H1 (cell line): Measurements from ENCODE around the gene ZNF622. TPM values are rescaled to one million over a fixed set of nuclear protein-coding genes. Genes with fewer than 3 reads are reported as not detected.
"Not testable (repeated sequence)": the region's sequence is repeated elsewhere in the genome, so short reads cannot be mapped to it uniquely, and the experiment has no call there.

Experiments used
- CTCF ChIA-PET: fragments of 300-600 bp; sonication (Branson Sonifier 250); formaldehyde crosslinking; loops from one replicate; lab custom pipeline; 2021; ENCODE audit not compliant: partially characterized antibody; lab: Charles Lee
- POLR2A ChIA-PET: fragments of 300-600 bp; sonication (Branson Sonifier 250); formaldehyde crosslinking; loops from one replicate; lab custom pipeline; 2021; ENCODE audit warnings: inconsistent platforms; ENCODE audit not compliant: partially characterized antibody; lab: Charles Lee
- DNase-seq, 2 experiments: peaks; one replicate each; pipeline versions ENCODE4 v3.0.0 to v3.0.0-alpha.2; 2010 to 2022; ENCODE audit warnings: low spot score in 2 of 2, low read depth in 1 of 2, mixed read lengths in 1 of 2
- FAIRE-seq: peaks from 2 replicates; lab custom pipeline; 2011; peaks lifted over from hg19 to GRCh38; lab: Jason Lieb, UNC
- H2AFZ ChIP-seq: 2 replicates; pipeline ENCODE4 v1.8.1; 2012; ENCODE audit warnings: low read length, inconsistent platforms
- H2AK5ac ChIP-seq: 2 replicates; pipeline ENCODE4 v1.6.1; 2013; ENCODE audit warnings: low read depth, low read length
- H2BK120ac ChIP-seq: replicated peaks from 2 replicates; pipeline ENCODE3; 2013; ENCODE audit warnings: low read depth, low read length, inconsistent platforms
- H2BK12ac ChIP-seq: 2 replicates; pipeline ENCODE4 v1.6.1; 2013; ENCODE audit warnings: low read depth, low read length
- H2BK15ac ChIP-seq: 2 replicates; pipeline ENCODE4 v1.6.1; 2013; ENCODE audit warnings: low read length
- H2BK20ac ChIP-seq: 2 replicates; pipeline ENCODE4 v1.6.1; 2013; ENCODE audit warnings: low read length
- H2BK5ac ChIP-seq: 2 replicates; pipeline ENCODE4 v1.6.1; 2013; ENCODE audit warnings: low read depth, low read length
- H3K14ac ChIP-seq: 2 replicates; pipeline ENCODE4 v1.6.1; 2013; ENCODE audit warnings: inconsistent platforms; ENCODE audit not compliant: insufficient read length
- H3K18ac ChIP-seq: 2 replicates; pipeline ENCODE4 v1.6.1; 2013; ENCODE audit warnings: low read length; ENCODE audit errors: extremely low read depth
- H3K23ac ChIP-seq: 2 replicates; pipeline ENCODE4 v1.6.1; 2013; ENCODE audit warnings: inconsistent platforms; ENCODE audit not compliant: insufficient read length
- H3K23me2 ChIP-seq: 2 replicates; pipeline ENCODE4 v1.6.1; 2013; ENCODE audit warnings: low read depth, low read length
- H3K27ac ChIP-seq: 2 replicates; pipeline ENCODE4 v1.6.1; 2011; ENCODE audit warnings: low read depth, low read length, inconsistent platforms
- H3K27me3 ChIP-seq, 4 experiments: replicated peaks in 1 of 4; 1 replicate in 1 of 4; 2 replicates in 3 of 4; pipeline versions ENCODE4 v1.6.1 to v1.8.1; 2011 to 2013; ENCODE audit warnings: low read length in 3 of 4, mild to moderate bottlenecking in 3 of 4, inconsistent platforms in 2 of 4, mixed read lengths in 2 of 4, moderate library complexity in 1 of 4; ENCODE audit not compliant: control insufficient read depth in 3 of 4, insufficient read depth in 3 of 4; ENCODE audit errors: extremely low read depth in 1 of 4
- H3K36me3 ChIP-seq, 4 experiments: 2 replicates each; pipeline versions ENCODE4 v1.6.1 to v1.8.1; 2011 to 2013; ENCODE audit warnings: mild to moderate bottlenecking in 4 of 4, low read length in 3 of 4, moderate library complexity in 2 of 4, control low read depth in 1 of 4, inconsistent platforms in 1 of 4; ENCODE audit not compliant: insufficient read depth in 4 of 4, control insufficient read depth in 2 of 4
- H3K4ac ChIP-seq: replicated peaks from 2 replicates; pipeline ENCODE3; 2013; ENCODE audit warnings: low read length, low read depth, mixed read lengths, inconsistent platforms; ENCODE audit not compliant: insufficient read length
- H3K4me1 ChIP-seq, 4 experiments: replicated peaks in 1 of 4; 1 replicate in 1 of 4; 2 replicates in 3 of 4; pipeline versions ENCODE4 v1.6.1 to v1.8.1; 2011 to 2013; ENCODE audit warnings: low read length in 3 of 4, inconsistent platforms in 2 of 4, mixed read lengths in 1 of 4; ENCODE audit not compliant: insufficient read depth in 4 of 4, control insufficient read depth in 3 of 4
- H3K4me2 ChIP-seq, 2 experiments: 2 replicates each; pipeline versions ENCODE4 v1.6.1 to v1.8.1; 2011 to 2013; ENCODE audit warnings: low read depth in 2 of 2, low read length in 2 of 2, control low read depth in 1 of 2, inconsistent platforms in 1 of 2, mild to moderate bottlenecking in 1 of 2; ENCODE audit not compliant: insufficient read depth in 1 of 2
- H3K4me3 ChIP-seq, 4 experiments: fragments of 200-600, 300-600 bp in 1 of 4; sonication (generic), shearing (Covaris generic), sonication (Bioruptor Twin) in 1 of 4; 2 replicates each; pipeline versions ENCODE4 v1.5.1 to v1.8.1; 2011 to 2016; ENCODE audit warnings: low read length in 4 of 4, low read depth in 3 of 4, control low read depth in 2 of 4, inconsistent platforms in 2 of 4, mild to moderate bottlenecking in 2 of 4, mixed read lengths in 1 of 4, moderate library complexity in 1 of 4; ENCODE audit not compliant: insufficient read depth in 2 of 4; ENCODE audit errors: extremely low read depth in 1 of 4
- H3K56ac ChIP-seq: replicated peaks from 2 replicates; pipeline ENCODE3; 2013; ENCODE audit warnings: low read depth, mild to moderate bottlenecking, mixed read lengths, low read length, inconsistent platforms; ENCODE audit not compliant: insufficient read length
- H3K79me1 ChIP-seq: 2 replicates; pipeline ENCODE4 v1.6.1; 2013; ENCODE audit warnings: low read depth, low read length, control low read depth
- H3K79me2 ChIP-seq, 2 experiments: 2 replicates each; pipeline versions ENCODE4 v1.6.1 to v1.8.1; 2012 to 2013; ENCODE audit warnings: low read length in 2 of 2, mild to moderate bottlenecking in 2 of 2, inconsistent platforms in 1 of 2; ENCODE audit not compliant: insufficient read depth in 2 of 2, control insufficient read depth in 1 of 2
- H3K9ac ChIP-seq, 4 experiments: replicated peaks in 1 of 4; 1 replicate in 1 of 4; 2 replicates in 3 of 4; pipeline versions ENCODE4 v1.6.1 to v1.8.1; 2011 to 2013; ENCODE audit warnings: low read depth in 3 of 4, low read length in 3 of 4, control low read depth in 2 of 4, mild to moderate bottlenecking in 2 of 4, moderate library complexity in 2 of 4, inconsistent platforms in 1 of 4; ENCODE audit errors: extremely low read depth in 1 of 4
- H3K9me3 ChIP-seq, 2 experiments: 2 replicates each; pipeline versions ENCODE4 v1.6.1 to v1.8.1; 2012 to 2013; ENCODE audit warnings: mild to moderate bottlenecking in 2 of 2, moderate library complexity in 2 of 2, control low read depth in 1 of 2, inconsistent platforms in 1 of 2, low read depth in 1 of 2, low read length in 1 of 2, mixed read lengths in 1 of 2; ENCODE audit not compliant: insufficient read depth in 2 of 2
- H4K20me1 ChIP-seq, 2 experiments: replicated peaks in 1 of 2; 2 replicates each; pipeline versions ENCODE3 to v1.8.1; 2011 to 2013; ENCODE audit warnings: inconsistent platforms in 2 of 2, low read length in 2 of 2, mild to moderate bottlenecking in 1 of 2; ENCODE audit not compliant: insufficient read depth in 2 of 2, control insufficient read depth in 1 of 2
- H4K5ac ChIP-seq: 2 replicates; pipeline ENCODE4 v1.6.1; 2013; ENCODE audit warnings: low read length, low read depth, mixed read lengths, inconsistent platforms; ENCODE audit not compliant: insufficient read length
- H4K8ac ChIP-seq: 2 replicates; pipeline ENCODE4 v1.8.0; 2013; ENCODE audit warnings: mild to moderate bottlenecking, moderate library complexity, low read length, inconsistent platforms; ENCODE audit not compliant: insufficient read depth; ENCODE audit errors: extremely low read depth
- H4K91ac ChIP-seq: replicated peaks from 2 replicates; pipeline ENCODE3; 2013; ENCODE audit warnings: low read length, mixed read lengths, inconsistent platforms; ENCODE audit not compliant: insufficient read length
- CHD1 ChIP-seq: IDR thresholded peaks from 2 replicates; pipeline ENCODE4 v1.6.1; 2012; ENCODE audit warnings: low read depth, low read length, improper control_type of control experiment
- WGBS, 2 experiments: shearing (Covaris generic) in 1 of 2; methylation state at CpG; one replicate each; pipeline versions ENCODE4 v1.1.6 to v1.1.7; 2013 to 2015; ENCODE audit warnings: low lambda C conversion rate in 2 of 2, mixed read lengths in 2 of 2, inconsistent platforms in 1 of 2, low coverage in 1 of 2, missing lambda C conversion rate in 1 of 2; ENCODE audit not compliant: insufficient replicate concordance in 2 of 2, insufficient coverage in 1 of 2, insufficient read length in 1 of 2; ENCODE audit errors: extremely low coverage in 1 of 2, missing lambda C conversion rate in 1 of 2; 5-methylcytosine and 5-hydroxymethylcytosine counted together
- polyA plus RNA-seq, 7 experiments: library from polyadenylated mRNA; depleted of rRNA in 3 of 7; stranded (reverse) in 5 of 7; unstranded in 2 of 7; fragments of >200 nt in 5 of 7; fragments of 200-250 nt in 2 of 7; gene quantifications; 1 replicate in 5 of 7; 2 replicates in 1 of 7; 4 replicates in 1 of 7; pipeline versions ENCODE4 v1.2.1 to v1.2.3, GENCODE V29; 2011 to 2013; ENCODE audit warnings: missing spikeins in 2 of 7, mixed read lengths in 2 of 7
- total RNA-seq: library from RNA; stranded (reverse); fragmentation: NEBNext Ultra II Directional; extraction: Animal tissue kit (Norgen Biotek cat#: 25700); gene quantifications from 2 replicates; pipeline ENCODE4 v1.2.1, GENCODE V29; 2021

Gene ZNF622
- total and polyA plus RNA-seq, 2 of the 8 experiments (the other 6 are each of a cell fraction or from before 2014, with no cell fraction given): 8.8 to 30.8 TPM

- TF ChIP-seq CHD1: no peak
Measured at GRCh38 chr5:16437977-16438376, 27.6 kb downstream of the ZNF622 start (continued).

- H2BK120ac ChIP-seq, H3K4me1 ChIP-seq, H2AFZ ChIP-seq, H3K27me3 ChIP-seq, H4K91ac ChIP-seq, H3K9ac ChIP-seq, POLR2A ChIA-PET, H3K14ac ChIP-seq, H3K27ac ChIP-seq, H2BK12ac ChIP-seq, FAIRE-seq, H2AK5ac ChIP-seq, H2BK5ac ChIP-seq, H3K79me1 ChIP-seq, H3K36me3 ChIP-seq, H3K23ac ChIP-seq, DNase-seq, H3K56ac ChIP-seq, H3K4me2 ChIP-seq, H3K18ac ChIP-seq, H4K20me1 ChIP-seq, H3K9me3 ChIP-seq, H2BK15ac ChIP-seq, H3K23me2 ChIP-seq, H4K8ac ChIP-seq, H3K4ac ChIP-seq, H3K79me2 ChIP-seq, H3K4me3 ChIP-seq, H2BK20ac ChIP-seq, H4K5ac ChIP-seq: not testable (repeated sequence)
- WGBS, 2 experiments: 90% methylated on average over 18 of the region's 28 CpGs; no CpG with 5 or more reads in 1 of the 2 experiments
- CTCF ChIA-PET: interaction anchor here (0.9 to 2.8 kb wide), 3 partner anchors 8 to 275 kb away, joined by 3 to 17 read pairs (median 7); no protein-coding TSS in a partner anchor
Measured at GRCh38 chr5:16436065-16436682, 29.4 kb downstream of the ZNF622 start.
